Umbilical cord (tissue), 2 donors: ENCODE results near the gene KDM2B. TPM values are rescaled to one million over a fixed set of nuclear protein-coding genes. Genes with fewer than 3 reads are reported as not detected.
"Not testable (repeated sequence)": the region's sequence is repeated elsewhere in the genome, so short reads cannot be mapped to it uniquely, and the experiment has no call there.

ENCODE experiments used
- DNase-seq: peaks from one replicate; pipeline ENCODE4 v3.0.0-alpha.2; 2015; ENCODE audit warnings: low spot score
- total RNA-seq: library from RNA; depleted of rRNA; stranded (reverse); fragments of >200 nt; gene quantifications from one replicate; pipeline ENCODE4 v1.2.3, GENCODE V29; 2014; ENCODE audit warnings: low replicate concordance; ENCODE audit not compliant: insufficient read depth

The KDM2B gene
- total RNA-seq, 1 donor from 2014 or later = 8.4 TPM

DNA sequence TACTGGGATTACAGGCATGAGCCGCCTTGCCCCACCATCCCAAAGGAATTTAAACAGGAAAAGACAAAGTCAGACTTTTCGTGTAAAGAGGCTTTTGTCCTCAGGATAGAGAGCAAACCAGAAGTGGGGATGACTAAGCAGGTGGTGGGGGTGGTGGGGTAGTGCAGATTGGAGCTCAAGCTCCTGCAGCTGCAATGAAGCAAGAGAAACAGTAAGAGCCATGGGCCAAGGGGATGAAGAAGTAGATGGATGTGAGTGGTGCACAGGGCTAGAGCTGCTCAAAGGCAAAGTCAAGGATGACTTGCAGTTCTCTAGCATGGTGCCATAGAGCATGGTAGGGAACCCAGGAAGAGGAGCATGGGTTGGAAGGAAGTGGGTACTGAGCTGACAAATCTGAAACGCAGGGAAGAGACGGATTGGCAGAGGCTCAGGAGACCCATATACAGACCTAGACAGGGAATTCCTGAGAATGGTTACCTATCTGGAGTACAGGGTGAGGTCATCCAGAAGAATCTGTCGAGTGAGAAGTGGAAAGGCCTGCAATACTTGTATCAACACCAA is 192.3 kb downstream of the KDM2B start:
- DNase-seq = no peak

DNA sequence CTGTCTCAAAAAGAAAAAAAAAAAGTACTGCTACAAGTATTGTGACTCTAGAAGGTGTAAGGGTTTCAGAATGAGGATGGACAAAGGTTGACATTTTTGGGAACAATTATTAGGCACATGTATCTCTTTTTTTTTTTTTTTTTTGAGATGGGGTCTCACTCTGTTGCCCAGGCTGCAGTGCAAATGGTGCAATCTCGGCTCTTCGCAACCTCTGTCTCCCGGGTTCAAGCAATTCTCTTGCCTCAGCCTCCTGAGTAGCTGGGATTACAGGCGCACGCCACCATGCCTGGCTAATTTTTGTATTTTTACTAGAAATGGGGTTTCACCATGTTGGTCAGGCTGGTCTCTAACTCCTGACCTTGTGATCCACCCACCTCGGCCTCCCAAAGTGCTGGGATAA is 195.9 kb downstream of the KDM2B start:
- not testable (repeated sequence) for DNase-seq

DNA sequence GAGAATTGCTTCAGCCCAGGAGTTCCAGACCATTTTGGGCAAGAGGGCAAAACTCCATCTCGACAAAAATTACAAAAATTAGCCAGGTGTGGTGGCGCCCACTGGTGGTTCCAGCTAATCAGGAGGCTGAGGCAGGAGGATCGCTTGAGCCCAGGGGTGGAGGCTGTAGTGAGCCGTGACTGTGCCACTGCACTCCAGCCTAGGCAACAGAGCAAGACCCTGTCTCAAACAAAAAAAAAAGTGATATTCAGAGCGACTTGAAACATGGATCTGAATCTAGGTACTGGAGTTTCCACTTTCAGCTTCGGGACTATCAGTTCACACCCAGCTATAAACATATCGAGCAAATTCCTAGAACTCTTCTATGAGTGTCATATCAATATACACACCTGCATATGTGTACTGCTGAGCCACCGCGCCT is 197.2 kb downstream of the KDM2B start:
- no peak for DNase-seq

- no peak for DNase-seq
Observed at GRCh38 chr12:121379945-121380344, 200.9 kb downstream of the KDM2B start.

Other genes with a start within 250 kb of the KDM2B start
- 139 TPM for gene ANAPC5, start 228.6 kb downstream of the KDM2B start, total RNA-seq
- gene RNF34, start 180.9 kb downstream of the KDM2B start, total RNA-seq = 39.2 TPM
- 1.7 TPM for gene ORAI1, start 45.5 kb upstream of the KDM2B start, total RNA-seq
- 1.9 TPM for gene MORN3, start 88.6 kb upstream of the KDM2B start, total RNA-seq
- gene TMEM120B, start 131.7 kb upstream of the KDM2B start, total RNA-seq = 3.1 TPM
- gene RHOF, start 212.7 kb upstream of the KDM2B start, total RNA-seq = 15.9 TPM
- 3.4 TPM for gene SETD1B, start 223.0 kb upstream of the KDM2B start, total RNA-seq